Measurements from ENCODE around the gene MSGN1.
"Not testable (repeated sequence)": the region's sequence is repeated elsewhere in the genome, so short reads cannot be mapped to it uniquely, and the experiment has no call there.

The MSGN1 gene

GRCh38 chr2:17805166-17805565, 11.1 kb upstream of the MSGN1 start:
- DNase-seq (ENCODE audit: low read depth): no peak

GRCh38 chr2:17805717-17806363, 10.4 kb upstream of the MSGN1 start:
- no peak for DNase-seq (ENCODE audit: low read depth)

- no peak for DNase-seq (ENCODE audit: low read depth)
These were observed 3.1 kb upstream of the MSGN1 start for GRCh38 chr2:17813010-17813741.

- DNase-seq (ENCODE audit: low read depth): no peak
These were observed 2.4 kb upstream of the MSGN1 start for GRCh38 chr2:17813742-17814473.

- DNase-seq (ENCODE audit: low read depth): no peak
These were observed 1.7 kb upstream of the MSGN1 start for GRCh38 chr2:17814601-17815000.

GRCh38 chr2:17815468-17816184, 634 bp upstream of the MSGN1 start:
- no peak for DNase-seq (ENCODE audit: low read depth)

GRCh38 chr2:17818235-17818815, 2.1 kb downstream of the MSGN1 start:
- DNase-seq (ENCODE audit: low read depth): no peak

GRCh38 chr2:17821080-17821479, 4.8 kb downstream of the MSGN1 start:
- DNase-seq (ENCODE audit: low read depth): no peak

GRCh38 chr2:17821535-17822444, 5.5 kb downstream of the MSGN1 start:
- DNase-seq (ENCODE audit: low read depth): no peak

- DNase-seq (ENCODE audit: low read depth): no peak
These were observed 6.3 kb downstream of the MSGN1 start for GRCh38 chr2:17822445-17823117.

GRCh38 chr2:17823646-17824045, 7.4 kb downstream of the MSGN1 start:
- DNase-seq (ENCODE audit: low read depth): not testable (repeated sequence)

GRCh38 chr2:17827316-17827715, 11.1 kb downstream of the MSGN1 start:
- no peak for DNase-seq (ENCODE audit: low read depth)

GRCh38 chr2:17827785-17828184, 11.5 kb downstream of the MSGN1 start:
- no peak for DNase-seq (ENCODE audit: low read depth)

GRCh38 chr2:17830053-17831034, 14.1 kb downstream of the MSGN1 start:
- DNase-seq (ENCODE audit: low read depth): peak; percentile 53

GRCh38 chr2:17835516-17835915, 19.3 kb downstream of the MSGN1 start:
- DNase-seq (ENCODE audit: low read depth): no peak

- DNase-seq (ENCODE audit: low read depth): no peak
These were observed 23.7 kb downstream of the MSGN1 start for GRCh38 chr2:17839959-17840358.

GRCh38 chr2:17843457-17843856, 27.2 kb downstream of the MSGN1 start:
- DNase-seq (ENCODE audit: low read depth): no peak

GRCh38 chr2:17845806-17846205, 29.5 kb downstream of the MSGN1 start:
- no peak for DNase-seq (ENCODE audit: low read depth)

GRCh38 chr2:17846676-17847075, 30.4 kb downstream of the MSGN1 start:
- no peak for DNase-seq (ENCODE audit: low read depth)
